ENCODE measurements around the gene PPP1R36. TPM values are rescaled to one million over a fixed set of nuclear protein-coding genes. Genes with fewer than 3 reads are reported as not detected.
"Not testable (repeated sequence)": the region's sequence is repeated elsewhere in the genome, so short reads cannot be mapped to it uniquely, and the experiment has no call there.

PPP1R36 gene
- total RNA-seq, 6 experiments from 2014 or later = 0.20 to 0.81 (median 0.27) TPM

DNA sequence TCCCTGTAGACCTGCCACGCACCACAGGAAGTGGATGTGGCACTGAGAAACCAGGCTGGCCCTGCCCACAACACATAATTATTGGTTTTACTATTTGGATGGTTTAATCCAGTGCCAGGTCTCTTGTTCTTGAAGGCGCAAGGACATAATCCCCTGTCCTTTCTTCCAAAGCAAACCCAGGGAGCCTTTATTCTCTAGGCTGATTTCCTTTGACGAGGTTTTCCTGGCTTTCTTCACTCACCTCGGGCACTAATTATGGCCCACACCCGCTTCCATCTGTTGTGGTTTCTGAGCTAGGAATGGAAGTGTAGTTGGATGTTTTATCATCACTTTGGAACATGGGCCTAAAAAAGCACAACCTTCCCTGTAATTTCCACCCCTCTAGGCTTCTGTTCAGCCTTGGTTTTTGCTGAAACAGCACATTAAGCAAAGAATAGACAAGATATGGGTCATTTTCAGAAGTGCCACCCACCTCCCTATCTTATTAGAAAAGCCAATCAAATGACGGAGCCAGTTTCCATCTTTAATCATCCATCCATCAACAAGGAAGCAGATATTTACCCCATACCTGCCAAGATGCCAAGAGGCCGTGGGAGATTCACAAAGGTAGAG lies 73.9 kb downstream of the PPP1R36 start:
- Mint-ChIP-seq H3K4me3 (no peak overlapping the region), H3K36me3 (ENCODE audit: low read depth) (no peaks in the 10 kb centered on the region), H3K9me3 (no peaks in the 10 kb centered on the region), H3K27ac (no peak overlapping the region), H3K4me1 (ENCODE audit: low read depth) (peaks cover 27% of the 10 kb centered on the region), H3K27me3 (ENCODE audit: insufficient read depth) (no peaks in the 10 kb centered on the region; the same call in none of the 2 replicates)
- TF ChIP-seq, protein P1, sequence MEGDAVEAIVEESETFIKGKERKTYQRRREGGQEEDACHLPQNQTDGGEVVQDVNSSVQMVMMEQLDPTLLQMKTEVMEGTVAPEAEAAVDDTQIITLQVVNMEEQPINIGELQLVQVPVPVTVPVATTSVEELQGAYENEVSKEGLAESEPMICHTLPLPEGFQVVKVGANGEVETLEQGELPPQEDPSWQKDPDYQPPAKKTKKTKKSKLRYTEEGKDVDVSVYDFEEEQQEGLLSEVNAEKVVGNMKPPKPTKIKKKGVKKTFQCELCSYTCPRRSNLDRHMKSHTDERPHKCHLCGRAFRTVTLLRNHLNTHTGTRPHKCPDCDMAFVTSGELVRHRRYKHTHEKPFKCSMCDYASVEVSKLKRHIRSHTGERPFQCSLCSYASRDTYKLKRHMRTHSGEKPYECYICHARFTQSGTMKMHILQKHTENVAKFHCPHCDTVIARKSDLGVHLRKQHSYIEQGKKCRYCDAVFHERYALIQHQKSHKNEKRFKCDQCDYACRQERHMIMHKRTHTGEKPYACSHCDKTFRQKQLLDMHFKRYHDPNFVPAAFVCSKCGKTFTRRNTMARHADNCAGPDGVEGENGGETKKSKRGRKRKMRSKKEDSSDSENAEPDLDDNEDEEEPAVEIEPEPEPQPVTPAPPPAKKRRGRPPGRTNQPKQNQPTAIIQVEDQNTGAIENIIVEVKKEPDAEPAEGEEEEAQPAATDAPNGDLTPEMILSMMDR (IDR thresholded peaks at IDR 0.05) = no peak
- no peak for DNase-seq

DNA sequence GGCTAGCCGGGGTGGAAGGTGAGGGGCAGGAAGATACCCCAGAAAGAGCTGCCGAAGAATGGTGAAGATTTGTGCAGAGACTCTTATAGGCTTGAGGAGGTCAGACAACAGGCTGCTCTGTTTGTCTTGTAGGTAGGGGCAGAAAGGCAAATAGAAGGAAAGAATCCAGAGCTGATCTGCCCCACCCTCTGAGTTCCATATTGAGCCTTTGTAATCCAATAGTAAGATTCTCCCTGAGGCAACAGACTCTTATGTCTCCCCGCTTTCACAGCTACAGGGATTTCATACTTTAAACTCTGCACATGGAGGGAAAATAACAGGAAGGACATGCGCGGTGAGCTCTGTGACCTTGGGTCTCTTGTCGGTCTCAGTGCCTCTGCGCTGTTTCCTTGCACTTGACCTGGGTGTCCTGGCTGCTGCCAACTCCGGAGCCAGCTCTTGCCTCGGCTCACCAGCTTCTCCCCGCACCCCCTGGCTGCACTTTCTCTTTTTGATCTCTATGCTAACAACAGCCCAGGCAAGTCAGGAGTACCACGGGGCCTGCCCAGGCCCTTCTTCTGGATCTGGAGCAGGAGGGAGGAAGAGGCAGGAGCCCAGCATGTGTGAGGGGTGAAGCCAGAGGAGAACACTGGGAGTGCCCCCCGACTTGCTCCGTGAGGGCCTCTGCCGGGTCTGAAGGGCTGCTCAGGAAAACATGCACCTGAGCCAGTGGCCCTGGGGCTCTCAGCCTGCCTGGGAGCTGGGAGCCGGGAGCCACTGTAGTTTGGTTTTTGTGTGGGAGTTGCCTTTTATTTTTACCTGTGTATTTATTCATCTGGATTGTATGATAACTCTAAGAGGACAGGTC lies 75.8 kb downstream of the PPP1R36 start:
- H3K9me3 Mint-ChIP-seq = no peaks in the 10 kb centered on the region
- H3K27ac Mint-ChIP-seq = no peak overlapping the region
- no peaks in the 10 kb centered on the region; the same call in none of the 2 replicates for H3K27me3 Mint-ChIP-seq (ENCODE audit: insufficient read depth)
- H3K4me3 Mint-ChIP-seq = no peak overlapping the region
- TF ChIP-seq, protein P1 (IDR thresholded peaks at IDR 0.05) = no peak
- H3K36me3 Mint-ChIP-seq (ENCODE audit: low read depth) = no peaks in the 10 kb centered on the region
- H3K4me1 Mint-ChIP-seq (ENCODE audit: low read depth) = peaks cover 35% of the 10 kb centered on the region
- DNase-seq = no peak

DNA sequence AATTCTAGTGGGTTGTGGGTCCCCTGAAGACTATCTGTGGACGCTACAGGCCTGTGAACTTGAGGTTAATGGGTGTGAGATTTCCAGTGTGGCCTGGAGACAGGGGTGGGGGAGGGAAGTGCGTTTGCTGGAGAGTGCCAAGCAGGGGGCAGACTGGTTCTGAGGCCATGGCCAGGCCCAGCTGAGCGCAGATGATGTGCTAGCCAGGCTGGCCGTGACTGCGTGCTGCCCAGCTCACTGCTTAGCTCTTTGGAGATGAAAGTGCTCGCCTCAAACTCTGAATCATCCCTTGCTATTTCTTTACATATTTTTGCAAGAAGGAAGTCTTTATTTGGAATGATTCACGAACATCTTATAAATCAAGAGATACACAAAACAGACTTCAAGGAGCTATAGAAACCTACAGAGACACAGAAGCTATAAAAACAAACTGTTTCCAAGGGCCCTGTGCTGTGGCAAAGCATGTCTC lies 79.2 kb downstream of the PPP1R36 start:
- peak; percentile 98 for DNase-seq
- Mint-ChIP-seq H3K36me3 (ENCODE audit: low read depth) (no peaks in the 10 kb centered on the region; the same call in 1 of the 2 replicates), H3K4me3 (peak overlapping the region; percentile 63; the same call in 1 of the 2 replicates), H3K9me3 (no peaks in the 10 kb centered on the region), H3K27ac (peak overlapping the region; percentile 99), H3K27me3 (ENCODE audit: insufficient read depth) (peaks cover 2% of the 10 kb centered on the region), H3K4me1 (ENCODE audit: low read depth) (peaks cover 43% of the 10 kb centered on the region)
- TF ChIP-seq, protein P1 (IDR thresholded peaks at IDR 0.05) = no peak; the same call in 1 of the 2 replicates

DNA sequence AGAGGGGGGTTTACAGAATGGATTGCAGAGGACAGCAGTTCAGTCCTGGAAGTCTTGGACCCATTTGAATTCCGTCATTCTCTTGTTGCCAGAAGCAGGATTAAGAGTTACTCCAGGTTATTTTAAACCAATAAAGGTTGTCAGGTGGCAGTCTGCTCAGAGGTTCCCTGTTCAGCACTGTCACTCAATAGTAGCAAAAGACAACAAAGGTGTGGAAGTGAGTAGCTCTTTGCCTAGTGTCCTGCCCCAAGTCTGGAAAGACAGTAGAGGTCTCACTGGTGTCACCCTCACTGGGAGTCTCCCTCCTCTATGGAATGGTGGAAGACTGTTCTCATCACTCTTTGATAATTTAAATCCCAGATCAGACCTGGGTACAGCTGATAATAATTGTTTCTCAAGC lies 81.0 kb downstream of the PPP1R36 start:
- Mint-ChIP-seq H3K27me3 (ENCODE audit: insufficient read depth) (peaks cover 2% of the 10 kb centered on the region), H3K9me3 (no peaks in the 10 kb centered on the region), H3K27ac (peak overlapping the region; percentile 99), H3K4me1 (ENCODE audit: low read depth) (peaks cover 40% of the 10 kb centered on the region), H3K4me3 (no peak overlapping the region), H3K36me3 (ENCODE audit: low read depth) (no peaks in the 10 kb centered on the region; the same call in 1 of the 2 replicates)
- DNase-seq = no peak
- TF ChIP-seq, protein P1 (IDR thresholded peaks at IDR 0.05) = no peak

DNA sequence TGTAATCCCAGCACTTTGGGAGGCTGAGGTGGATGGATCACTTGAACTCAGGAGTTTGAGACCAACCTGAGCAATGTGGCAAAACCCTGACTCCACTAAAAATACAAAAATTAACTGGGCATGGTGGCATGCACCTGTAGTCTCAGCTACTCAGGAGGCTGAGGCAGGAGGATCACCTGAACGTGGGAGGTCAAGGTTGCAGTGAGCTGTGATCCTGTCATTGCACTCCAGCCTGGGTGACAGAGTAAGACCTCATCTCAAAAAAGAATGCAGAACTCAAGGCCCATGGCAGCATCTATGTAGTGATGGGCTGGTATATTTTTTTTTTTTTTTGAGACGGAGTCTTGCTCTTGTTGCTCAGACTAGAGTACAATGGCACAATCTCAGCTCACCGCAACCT lies 81.5 kb downstream of the PPP1R36 start:
- not testable (repeated sequence) for H3K9me3 Mint-ChIP-seq; H3K4me3 Mint-ChIP-seq; H3K27ac Mint-ChIP-seq; H3K36me3 Mint-ChIP-seq (ENCODE audit: low read depth); DNase-seq; H3K27me3 Mint-ChIP-seq (ENCODE audit: insufficient read depth)
- H3K4me1 Mint-ChIP-seq (ENCODE audit: low read depth) = peaks cover 40% of the 10 kb centered on the region

DNA sequence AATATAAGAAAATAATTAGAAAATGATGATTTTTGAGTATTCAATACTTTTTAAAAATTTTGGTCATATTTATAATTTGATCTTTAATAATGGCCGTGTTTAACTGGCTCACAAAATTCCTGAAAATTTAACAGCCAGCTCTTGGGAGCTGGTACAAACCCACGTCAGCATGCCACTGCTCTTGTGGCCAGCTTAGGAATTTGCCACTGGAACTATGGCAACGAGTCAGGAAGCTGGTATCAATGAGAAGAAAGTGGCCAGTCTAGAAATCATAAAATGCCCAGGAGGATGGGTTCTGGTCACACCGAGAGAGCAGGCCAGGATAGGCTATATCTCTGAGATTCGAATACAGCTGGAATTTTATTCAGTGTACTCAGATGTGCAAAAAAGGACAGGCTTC lies 82.3 kb downstream of the PPP1R36 start:
- TF ChIP-seq, protein P1 (IDR thresholded peaks at IDR 0.05) = no peak
- Mint-ChIP-seq H3K4me3 (no peak overlapping the region), H3K27ac (peak overlapping the region; percentile 71), H3K27me3 (ENCODE audit: insufficient read depth) (peaks cover 2% of the 10 kb centered on the region; the same call in 1 of the 2 replicates), H3K36me3 (ENCODE audit: low read depth) (no peaks in the 10 kb centered on the region; the same call in 1 of the 2 replicates), H3K9me3 (no peaks in the 10 kb centered on the region), H3K4me1 (ENCODE audit: low read depth) (peaks cover 46% of the 10 kb centered on the region)
- no peak for DNase-seq

All from HFFc6 (cell line).